H9 (cell line): Measurements from ENCODE around the gene RHEBL1. TPM values are rescaled to one million over a fixed set of nuclear protein-coding genes. Genes with fewer than 3 reads are reported as not detected.

Experiments
- DNase-seq: peaks from one replicate; pipeline ENCODE4 v3.0.0-alpha.2; 2017
- H2AFZ ChIP-seq: one replicate; pipeline ENCODE4 v1.6.1; 2013; ENCODE audit warnings: mild to moderate bottlenecking, low read length, control low read depth, moderate library complexity
- H2AK5ac ChIP-seq: 2 replicates; pipeline ENCODE4 v1.6.1; 2013; ENCODE audit warnings: low read length, control low read depth, mixed read lengths; ENCODE audit not compliant: insufficient read length
- H2BK120ac ChIP-seq: one replicate; pipeline ENCODE4 v1.6.1; 2013; ENCODE audit warnings: low read depth, mild to moderate bottlenecking, low read length, control low read depth, inconsistent platforms; ENCODE audit not compliant: poor library complexity, severe bottlenecking
- H2BK12ac ChIP-seq: 2 replicates; pipeline ENCODE4 v1.6.1; 2013; ENCODE audit warnings: low read length, control low read depth, mixed read lengths, low read depth; ENCODE audit not compliant: insufficient read length
- H2BK15ac ChIP-seq: 2 replicates; pipeline ENCODE4 v1.6.1; 2013; ENCODE audit warnings: low read depth, low read length, control low read depth
- H2BK20ac ChIP-seq: one replicate; pipeline ENCODE4 v1.6.1; 2013; ENCODE audit warnings: low read depth, mild to moderate bottlenecking, low read length, control low read depth, inconsistent platforms; ENCODE audit not compliant: poor library complexity, severe bottlenecking
- H2BK5ac ChIP-seq: 2 replicates; pipeline ENCODE4 v1.6.1; 2013; ENCODE audit warnings: low read length, control low read depth, mixed read lengths; ENCODE audit not compliant: insufficient read length
- H3K14ac ChIP-seq: 2 replicates; pipeline ENCODE4 v1.6.1; 2013; ENCODE audit warnings: low read length, control low read depth; ENCODE audit not compliant: insufficient read depth
- H3K18ac ChIP-seq: 2 replicates; pipeline ENCODE4 v1.6.1; 2013; ENCODE audit warnings: low read depth, mild to moderate bottlenecking, mixed read lengths, low read length, control low read depth; ENCODE audit not compliant: insufficient read length
- H3K23ac ChIP-seq: 2 replicates; pipeline ENCODE4 v1.6.1; 2013; ENCODE audit warnings: low read length, control low read depth, mixed read lengths, low read depth; ENCODE audit not compliant: insufficient read length
- H3K23me2 ChIP-seq: 2 replicates; pipeline ENCODE4 v1.6.1; 2013; ENCODE audit warnings: low read depth, mild to moderate bottlenecking, mixed read lengths, low read length, control low read depth; ENCODE audit not compliant: insufficient read length, poor library complexity, severe bottlenecking
- H3K27ac ChIP-seq: 2 replicates; pipeline ENCODE4 v1.5.1; 2013; ENCODE audit warnings: low read length, control low read depth, mixed read lengths, low read depth; ENCODE audit not compliant: insufficient read length
- H3K27me3 ChIP-seq: 2 replicates; pipeline ENCODE4 v1.6.1; 2013; ENCODE audit warnings: low read length, control low read depth, inconsistent platforms; ENCODE audit not compliant: insufficient read depth
- H3K4ac ChIP-seq: 2 replicates; pipeline ENCODE4 v1.6.1; 2013; ENCODE audit warnings: low read depth, mild to moderate bottlenecking, control low read depth, inconsistent platforms, low read length, moderate library complexity
- H3K4me1 ChIP-seq: 2 replicates; pipeline ENCODE4 v1.6.1; 2013; ENCODE audit warnings: low read length, control low read depth, inconsistent platforms; ENCODE audit not compliant: insufficient read depth
- H3K4me2 ChIP-seq: 2 replicates; pipeline ENCODE4 v1.6.1; 2013; ENCODE audit warnings: low read length, control low read depth, mixed read lengths; ENCODE audit not compliant: insufficient read length, insufficient read depth
- H3K56ac ChIP-seq: 2 replicates; pipeline ENCODE4 v1.6.1; 2013; ENCODE audit warnings: low read depth, mild to moderate bottlenecking, mixed read lengths, low read length, control low read depth; ENCODE audit not compliant: insufficient read length
- H3K79me1 ChIP-seq: 2 replicates; pipeline ENCODE4 v1.6.1; 2013; ENCODE audit warnings: low read depth, mild to moderate bottlenecking, moderate library complexity, low read length, control low read depth, inconsistent platforms; ENCODE audit not compliant: insufficient read depth, poor library complexity, severe bottlenecking
- H3K79me2 ChIP-seq: 2 replicates; pipeline ENCODE4 v1.6.1; 2013; ENCODE audit warnings: low read length, control low read depth, inconsistent platforms; ENCODE audit not compliant: insufficient read depth
- H3K9ac ChIP-seq: 2 replicates; pipeline ENCODE4 v1.6.1; 2013; ENCODE audit warnings: low read length, control low read depth, mixed read lengths; ENCODE audit not compliant: insufficient read length; ENCODE audit errors: extremely low read depth
- H3K9me3 ChIP-seq: one replicate; pipeline ENCODE4 v1.6.1; 2013; ENCODE audit warnings: low read depth, low read length, inconsistent platforms; ENCODE audit not compliant: control insufficient read depth
- H3T11ph ChIP-seq: one replicate; pipeline ENCODE4 v1.6.1; 2013; ENCODE audit warnings: mild to moderate bottlenecking, low read length, control low read depth, inconsistent platforms
- H4K20me1 ChIP-seq: one replicate; pipeline ENCODE4 v1.6.1; 2013; ENCODE audit not compliant: control insufficient read depth, insufficient read length, insufficient read depth
- H4K5ac ChIP-seq: 2 replicates; pipeline ENCODE4 v1.6.1; 2013; ENCODE audit warnings: low read depth, mild to moderate bottlenecking, mixed read lengths, low read length, control low read depth; ENCODE audit not compliant: insufficient read length
- H4K8ac ChIP-seq: replicated peaks from 2 replicates; pipeline ENCODE4 v1.6.1; 2013; ENCODE audit warnings: low read length, control low read depth, mixed read lengths, low read depth; ENCODE audit not compliant: insufficient read length
- H4K91ac ChIP-seq: 2 replicates; pipeline ENCODE4 v1.6.1; 2013; ENCODE audit warnings: low read depth, mild to moderate bottlenecking, moderate library complexity, mixed read lengths, low read length, control low read depth; ENCODE audit not compliant: insufficient read length
- H3K27ac Mint-ChIP-seq, 3 experiments: 2 replicates in 2 of 3; 3 replicates in 1 of 3; pipeline ENCODE4 v1.8.0; 2020 to 2021; ENCODE audit warnings: mixed read lengths in 3 of 3, mild to moderate bottlenecking in 1 of 3, moderate library complexity in 1 of 3
- H3K27me3 Mint-ChIP-seq: 2 replicates; pipeline ENCODE4 v1.8.0; 2021; ENCODE audit warnings: low read depth, mild to moderate bottlenecking, moderate library complexity, mixed read lengths
- H3K36me3 Mint-ChIP-seq, 3 experiments: 2 replicates in 2 of 3; 3 replicates in 1 of 3; pipeline ENCODE4 v1.8.0; 2020 to 2021; ENCODE audit warnings: low read depth in 3 of 3, mixed read lengths in 3 of 3; ENCODE audit not compliant: insufficient read depth in 1 of 3
- H3K4me1 Mint-ChIP-seq, 2 experiments: 2 replicates each; pipeline ENCODE4 v1.8.0; 2020; ENCODE audit warnings: mixed read lengths in 2 of 2
- H3K4me3 Mint-ChIP-seq, 2 experiments: 2 replicates in 1 of 2; 3 replicates in 1 of 2; pipeline ENCODE4 v1.8.0; 2020 to 2021; ENCODE audit warnings: mild to moderate bottlenecking in 2 of 2, mixed read lengths in 2 of 2, moderate library complexity in 1 of 2
- H3K9me3 Mint-ChIP-seq, 2 experiments: 2 replicates in 1 of 2; 3 replicates in 1 of 2; pipeline ENCODE4 v1.8.0; 2020; ENCODE audit warnings: mild to moderate bottlenecking in 2 of 2, mixed read lengths in 2 of 2, moderate library complexity in 1 of 2
- CTCF ChIP-seq: fragments of 200-600 bp; sonication (generic); conservative IDR thresholded peaks from 3 replicates; pipeline ENCODE4 v1.8.0; 2021; ENCODE audit warnings: antibody characterized with exemption, mild to moderate bottlenecking
- WGBS: extraction: QIAGEN DNeasy Blood & Tissue Kit; methylation state at CpG from one replicate; pipeline ENCODE4 v1.1.7; 2013; ENCODE audit warnings: missing lambda C conversion rate, low lambda C conversion rate, mixed read lengths; ENCODE audit not compliant: insufficient read length; ENCODE audit errors: extremely low coverage; 5-methylcytosine and 5-hydroxymethylcytosine counted together
- total RNA-seq: library from RNA; stranded (reverse); gene quantifications from 2 replicates; pipeline ENCODE4 v1.2.1, GENCODE V29; 2021

RHEBL1 gene
- total RNA-seq, 1 experiment from 2014 or later, result 4.0 TPM

GRCh38 chr12:49111206-49111605 is 41.4 kb upstream of the RHEBL1 start:
- peaks cover 6% of the 10 kb centered on the region for H3K79me1 ChIP-seq
- H3K14ac ChIP-seq, result no peak overlapping the region
- peaks cover 5 to 16% (median 5%) of the 10 kb centered on the region in 3 experiments for H3K36me3 Mint-ChIP-seq
- no peak for DNase-seq
- no peak overlapping the region for H3K23ac ChIP-seq
- no peak overlapping the region for H2BK5ac ChIP-seq
- TF ChIP-seq CTCF, result no peak
- peaks cover 5% of the 10 kb centered on the region; the same call in 1 of the 2 replicates for H3K4me1 ChIP-seq
- H3K4ac ChIP-seq, result no peak overlapping the region
- H4K20me1 ChIP-seq, result no peaks in the 10 kb centered on the region
- H3K4me1 Mint-ChIP-seq, result peaks cover 23 to 28% of the 10 kb centered on the region in 2 experiments
- H3K27me3 ChIP-seq, result no peaks in the 10 kb centered on the region
- peak overlapping the region; percentile 86 to 99 for H3K4me3 Mint-ChIP-seq
- H4K8ac ChIP-seq, result no peak overlapping the region
- H3K4me2 ChIP-seq, result peak overlapping the region; percentile 91
- H2BK15ac ChIP-seq, result no peak overlapping the region
- H3K27ac Mint-ChIP-seq, result peak overlapping the region; percentile 55 to 78 (median 62); a peak in 5 of 7 replicates
- no peaks in the 10 kb centered on the region for H3K9me3 ChIP-seq
- no peak overlapping the region for H4K91ac ChIP-seq
- H2BK12ac ChIP-seq, result no peak overlapping the region
- H3K27me3 Mint-ChIP-seq, result peaks cover 4% of the 10 kb centered on the region; the same call in 1 of the 2 replicates
- H3K23me2 ChIP-seq, result peaks cover 8% of the 10 kb centered on the region
- no peak overlapping the region for H4K5ac ChIP-seq
- H3K27ac ChIP-seq, result no peak overlapping the region
- no peak overlapping the region for H3T11ph ChIP-seq
- no peak overlapping the region for H2BK120ac ChIP-seq
- no peak overlapping the region for H3K56ac ChIP-seq
- H3K18ac ChIP-seq, result no peak overlapping the region
- no peak overlapping the region for H2AK5ac ChIP-seq
- peak overlapping the region; percentile 7 for H2AFZ ChIP-seq
- peaks cover 1% of the 10 kb centered on the region; the same call in 1 of the 2 replicates for H3K79me2 ChIP-seq
- H3K9ac ChIP-seq, result no peak overlapping the region
- WGBS, result no CpG with 5 or more reads among the region's 6 CpGs
- H3K9me3 Mint-ChIP-seq, result peaks cover 15 to 19% of the 10 kb centered on the region in 2 experiments
- no peak overlapping the region for H2BK20ac ChIP-seq
